Measurements from ENCODE around the gene DTX1. TPM values are rescaled to one million over a fixed set of nuclear protein-coding genes. Genes with fewer than 3 reads are reported as not detected.

The DTX1 gene
- total RNA-seq, 1 experiment from 2014 or later = not detected

DNA sequence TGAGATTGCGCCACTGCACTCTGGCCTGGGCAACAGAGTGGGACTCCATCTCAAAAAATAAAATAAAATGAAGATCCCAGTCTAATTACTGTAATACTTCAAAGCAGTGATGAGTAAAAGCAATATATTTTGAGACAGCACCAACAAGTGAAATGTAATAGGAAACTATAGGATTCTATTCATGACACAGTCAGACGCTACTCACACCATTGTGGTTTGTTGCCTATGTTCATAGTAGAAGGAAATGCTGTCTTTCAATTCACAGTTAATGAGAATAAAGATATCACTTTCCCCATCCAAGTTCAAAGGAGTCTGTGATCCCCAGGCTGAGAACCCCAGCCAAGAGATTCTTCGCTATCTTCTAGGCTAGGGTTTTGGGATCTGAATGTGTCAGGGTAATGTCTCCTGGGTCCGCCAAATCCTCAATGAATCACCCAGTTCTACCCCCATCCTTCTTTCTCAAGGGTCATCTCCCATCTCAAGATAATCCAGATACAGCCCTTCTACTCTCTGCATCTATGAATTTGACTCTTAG, 16.6 kb upstream of the DTX1 start:
- no peak for TF ChIP-seq EZH2phosphoT487 (IDR thresholded peaks at IDR 0.05; ENCODE audit: borderline replicate concordance, low read length)
- Histone ChIP-seq H3K4me2 (ENCODE audit: low read length) (peak overlapping the region; percentile 18), H3K4me3 (ENCODE audit: low read length) (no peak overlapping the region), H3K36me3 (ENCODE audit: low read depth, low read length) (no peaks in the 10 kb centered on the region), H2AFZ (ENCODE audit: low read length) (peak overlapping the region; percentile 2; the same call in 1 of the 2 replicates), H3K27me3 (ENCODE audit: low read length) (no peaks in the 10 kb centered on the region), H3K4me1 (ENCODE audit: insufficient read depth, low read length) (peaks cover 20% of the 10 kb centered on the region), H3K27ac (ENCODE audit: low read length) (peak overlapping the region; percentile 81), H3K9me3 (ENCODE audit: low read length) (no peaks in the 10 kb centered on the region), H3F3A (ENCODE audit: low read length, unreplicated experiment) (no peaks in the 10 kb centered on the region), H3K9me2 (replicated peaks; ENCODE audit: low read length) (no peaks in the 10 kb centered on the region), H4K20me1 (ENCODE audit: low read length) (no peaks in the 10 kb centered on the region), H3K9ac (ENCODE audit: low read length) (peak overlapping the region; percentile 23), H3K79me2 (ENCODE audit: low read length) (no peaks in the 10 kb centered on the region)
- DNase-seq (peak; percentile 62), ATAC-seq (peak; percentile 55)
- CTCF ChIA-PET = interaction anchor here (0.8 to 1.2 kb wide), 2 partner anchors 47 kb away, joined by 6 to 9 read pairs; no protein-coding TSS in a partner anchor
- BruUV-seq (replicated peaks) = no TSS peak
- intact Hi-C loops (cut with micrococcal nuclease) = no loop called here
- POLR2A ChIA-PET (ENCODE audit: unreplicated experiment) = no interaction called here

DNA sequence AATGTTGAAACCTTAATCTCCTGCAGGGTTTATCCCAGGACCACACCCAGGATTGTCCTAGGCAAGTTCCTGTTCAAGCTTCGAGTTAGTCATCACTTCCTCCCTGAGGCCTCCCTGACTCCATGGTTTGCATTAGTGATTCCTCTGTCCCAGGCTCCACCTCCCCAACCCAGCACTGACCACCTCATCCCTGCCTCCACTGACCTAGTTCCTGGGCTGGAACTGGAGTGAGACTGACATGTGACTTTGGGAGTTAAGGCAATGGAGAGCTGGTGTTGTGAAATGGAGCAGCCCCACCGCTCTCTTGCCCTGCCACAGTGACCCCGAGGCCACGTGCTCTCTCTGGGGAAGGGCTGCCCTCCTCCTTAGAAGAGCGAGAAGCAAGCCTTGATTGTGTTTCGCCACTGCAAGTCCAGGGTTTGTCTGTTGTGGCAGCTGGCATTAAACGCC, 15.8 kb upstream of the DTX1 start:
- no peaks in the 10 kb centered on the region for H3K9me3 ChIP-seq (ENCODE audit: low read length)
- H4K20me1 ChIP-seq (ENCODE audit: low read length) = no peaks in the 10 kb centered on the region
- H3K9ac ChIP-seq (ENCODE audit: low read length) = peak overlapping the region; percentile 25; the same call in 1 of the 2 replicates
- H3K9me2 ChIP-seq (replicated peaks; ENCODE audit: low read length) = no peaks in the 10 kb centered on the region
- peak overlapping the region; percentile 65 for H2AFZ ChIP-seq (ENCODE audit: low read length)
- peak; percentile 92 for DNase-seq
- no peaks in the 10 kb centered on the region for H3F3A ChIP-seq (ENCODE audit: low read length, unreplicated experiment)
- H3K27me3 ChIP-seq (ENCODE audit: low read length) = peaks cover 5% of the 10 kb centered on the region; the same call in 1 of the 2 replicates
- peaks cover 20% of the 10 kb centered on the region for H3K4me1 ChIP-seq (ENCODE audit: insufficient read depth, low read length)
- TF ChIP-seq EZH2phosphoT487 (IDR thresholded peaks at IDR 0.05; ENCODE audit: borderline replicate concordance, low read length) = no peak
- CTCF ChIA-PET = interaction anchor here (0.6 to 1.2 kb wide), 2 partner anchors 12 to 48 kb away, joined by 4 to 9 read pairs; no protein-coding TSS in a partner anchor
- peak overlapping the region; percentile 31 for H3K4me2 ChIP-seq (ENCODE audit: low read length)
- ATAC-seq = peak; percentile 98
- no TSS peak for BruUV-seq (replicated peaks)
- no peak overlapping the region for H3K4me3 ChIP-seq (ENCODE audit: low read length)
- POLR2A ChIA-PET (ENCODE audit: unreplicated experiment) = no interaction called here
- intact Hi-C loops (cut with micrococcal nuclease) = no loop called here
- peak overlapping the region; percentile 81 for H3K27ac ChIP-seq (ENCODE audit: low read length)
- H3K36me3 ChIP-seq (ENCODE audit: low read depth, low read length) = no peaks in the 10 kb centered on the region
- no peaks in the 10 kb centered on the region for H3K79me2 ChIP-seq (ENCODE audit: low read length)

DNA sequence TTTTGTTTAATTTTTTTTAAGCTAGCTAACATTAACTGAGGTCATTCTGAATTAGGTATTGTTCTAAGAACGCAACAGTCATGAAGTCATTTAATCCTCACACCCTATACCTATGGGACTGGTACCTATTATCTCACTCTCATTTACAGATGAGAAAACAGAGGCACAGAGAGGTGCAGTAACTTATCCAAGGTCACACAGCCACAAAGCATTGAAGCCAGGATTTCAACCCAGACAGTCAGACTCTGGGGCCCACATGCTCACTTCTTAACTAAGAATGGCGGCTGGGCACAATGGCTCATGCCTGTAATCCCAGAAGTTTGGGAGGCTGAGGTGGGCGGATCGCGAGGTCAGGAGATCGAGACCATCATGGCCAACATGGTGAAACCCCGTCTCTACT, 15.0 kb upstream of the DTX1 start:
- no peak overlapping the region for H3K27ac ChIP-seq (ENCODE audit: low read length)
- CTCF ChIA-PET = interaction anchor here (0.6 kb wide), 1 partner anchor 13 kb away, joined by 4 read pairs; no protein-coding TSS in a partner anchor

More for the DNA sequence above, 15.0 kb upstream of the DTX1 start:
- Histone ChIP-seq H4K20me1 (ENCODE audit: low read length) (no peaks in the 10 kb centered on the region), H3K27me3 (ENCODE audit: low read length) (peaks cover 6% of the 10 kb centered on the region; the same call in 1 of the 2 replicates), H2AFZ (ENCODE audit: low read length) (no peak overlapping the region), H3K9ac (ENCODE audit: low read length) (no peak overlapping the region), H3F3A (ENCODE audit: low read length, unreplicated experiment) (no peaks in the 10 kb centered on the region), H3K4me3 (ENCODE audit: low read length) (no peak overlapping the region), H3K9me2 (replicated peaks; ENCODE audit: low read length) (no peaks in the 10 kb centered on the region), H3K9me3 (ENCODE audit: low read length) (no peaks in the 10 kb centered on the region), H3K36me3 (ENCODE audit: low read depth, low read length) (no peaks in the 10 kb centered on the region), H3K4me1 (ENCODE audit: insufficient read depth, low read length) (peaks cover 20% of the 10 kb centered on the region), H3K4me2 (ENCODE audit: low read length) (no peak overlapping the region), H3K79me2 (ENCODE audit: low read length) (no peaks in the 10 kb centered on the region)
- BruUV-seq (replicated peaks) = no TSS peak
- no peak for TF ChIP-seq EZH2 (IDR thresholded peaks at IDR 0.05; ENCODE audit: low read length, unreplicated experiment)
- TF ChIP-seq EZH2phosphoT487 (IDR thresholded peaks at IDR 0.05; ENCODE audit: borderline replicate concordance, low read length) = no peak
- TF ChIP-seq CTCF (conservative IDR thresholded peaks at IDR 0.05; ENCODE audit: low read depth, low read length) = no peak
- POLR2A ChIA-PET (ENCODE audit: unreplicated experiment) = no interaction called here
- ATAC-seq (no peak), DNase-seq (no peak)
- intact Hi-C loops (cut with micrococcal nuclease) = no loop called here

Data from PC-3 (cell line).